Neural cell (in vitro differentiated cells): ENCODE measurements around the gene SULT1C3. TPM values are rescaled to one million over a fixed set of nuclear protein-coding genes. Genes with fewer than 3 reads are reported as not detected.

Experiments
- H2AFZ ChIP-seq: fragments of 200-600, 300-800 bp; sonication (generic), shearing (Covaris generic); 2 replicates; pipeline ENCODE4 v1.6.0; 2014; ENCODE audit warnings: low read depth, mild to moderate bottlenecking, antibody characterized with exemption, low read length, moderate library complexity
- H3F3A ChIP-seq: fragments of 200-600 bp; shearing (Covaris generic); 2 replicates; pipeline ENCODE4 v1.6.1; 2016; ENCODE audit warnings: mild to moderate bottlenecking, moderate library complexity, mixed read lengths, antibody characterized with exemption, low read length; ENCODE audit not compliant: insufficient read depth, poor library complexity, severe bottlenecking
- H3K27ac ChIP-seq: fragments of 200-600, 300-800 bp; sonication (generic), shearing (Covaris generic); 2 replicates; pipeline ENCODE4 v1.5.1; 2014; ENCODE audit warnings: mild to moderate bottlenecking, low read length, moderate library complexity
- H3K27me3 ChIP-seq: fragments of 300-800, 200-600 bp; sonication (generic), shearing (Covaris generic); 2 replicates; pipeline ENCODE4 v1.6.0; 2014; ENCODE audit warnings: mild to moderate bottlenecking, low read depth, low read length, moderate library complexity; ENCODE audit not compliant: insufficient read depth
- H3K36me3 ChIP-seq: fragments of 300-800, 200-600 bp; sonication (generic), shearing (Covaris generic); 2 replicates; pipeline ENCODE4 v1.5.1; 2014; ENCODE audit warnings: mild to moderate bottlenecking, antibody characterized with exemption, low read length, moderate library complexity; ENCODE audit not compliant: insufficient read depth
- H3K4me2 ChIP-seq: fragments of 300-800, 200-600 bp; sonication (generic), shearing (Covaris generic); 2 replicates; pipeline ENCODE4 v1.6.0; 2014; ENCODE audit warnings: mild to moderate bottlenecking, low read length
- H3K4me3 ChIP-seq: fragments of 300-800, 200-600 bp; sonication (generic), shearing (Covaris generic); 2 replicates; pipeline ENCODE4 v1.5.1; 2014; ENCODE audit warnings: mild to moderate bottlenecking, low read length, moderate library complexity
- H3K79me2 ChIP-seq: fragments of 200-600 bp; shearing (Covaris generic); replicated peaks from 2 replicates; pipeline ENCODE4 v1.6.0; 2014; ENCODE audit warnings: mild to moderate bottlenecking, low read length, moderate library complexity; ENCODE audit not compliant: insufficient read depth
- H3K9ac ChIP-seq: fragments of 300-800, 200-600 bp; sonication (generic), shearing (Covaris generic); 2 replicates; pipeline ENCODE4 v1.6.1; 2016; ENCODE audit warnings: mild to moderate bottlenecking, low read length, mixed read lengths
- H3K9me2 ChIP-seq: fragments of 200-600 bp; shearing (Covaris generic); 2 replicates; pipeline ENCODE4 v1.6.1; 2016; ENCODE audit warnings: mild to moderate bottlenecking, low read length, mixed read lengths; ENCODE audit not compliant: insufficient read depth
- H3K9me3 ChIP-seq: fragments of 200-600, 300-800 bp; sonication (generic), shearing (Covaris generic); 2 replicates; pipeline ENCODE4 v1.6.1; 2016; ENCODE audit warnings: mild to moderate bottlenecking, mixed run types, low read length, moderate library complexity, mixed read lengths
- H4K20me1 ChIP-seq: fragments of 200-600 bp; shearing (Covaris generic); 2 replicates; pipeline ENCODE4 v1.6.1; 2016; ENCODE audit warnings: mild to moderate bottlenecking, mixed run types; ENCODE audit not compliant: insufficient read depth
- EP300 ChIP-seq: fragments of 450-650 bp; conservative IDR thresholded peaks from 2 replicates; pipeline ENCODE4 v1.6.1; 2014; ENCODE audit warnings: antibody characterized with exemption, mild to moderate bottlenecking, moderate library complexity; ENCODE audit not compliant: poor library complexity, severe bottlenecking
- EZH2 ChIP-seq: fragments of 200-600, 300-800 bp; shearing (Covaris generic), sonication (generic); IDR thresholded peaks from 2 replicates; pipeline ENCODE4 v1.6.1; 2014; ENCODE audit warnings: antibody characterized with exemption, low read length, borderline replicate concordance, mild to moderate bottlenecking; ENCODE audit not compliant: insufficient read depth, poor library complexity, severe bottlenecking
- MXI1 ChIP-seq: fragments of 450-650 bp; conservative IDR thresholded peaks from 2 replicates; pipeline ENCODE4 v1.6.1; 2014; ENCODE audit warnings: antibody characterized with exemption, mild to moderate bottlenecking; ENCODE audit not compliant: poor library complexity, severe bottlenecking
- POLR2AphosphoS5 ChIP-seq: IDR thresholded peaks from 2 replicates; pipeline ENCODE4 v1.6.1; 2012
- RAD21 ChIP-seq: fragments of 450-650 bp; conservative IDR thresholded peaks from 2 replicates; pipeline ENCODE4 v1.6.1; 2014; ENCODE audit warnings: antibody characterized with exemption, mild to moderate bottlenecking, moderate library complexity
- REST ChIP-seq: IDR thresholded peaks from 2 replicates; pipeline ENCODE4 v1.6.1; 2012; ENCODE audit warnings: borderline replicate concordance
- SMC3 ChIP-seq: fragments of 450-650 bp; conservative IDR thresholded peaks from 2 replicates; pipeline ENCODE4 v1.6.1; 2014; ENCODE audit warnings: antibody characterized with exemption, mild to moderate bottlenecking, moderate library complexity; ENCODE audit not compliant: poor library complexity
- TAF1 ChIP-seq: IDR thresholded peaks from 2 replicates; pipeline ENCODE4 v1.6.1; 2012; ENCODE audit warnings: low read depth
- polyA plus RNA-seq: library from polyadenylated mRNA; depleted of rRNA; stranded (reverse); fragments of >200 nt; gene quantifications from 2 replicates; pipeline ENCODE4 v1.2.3, GENCODE V29; 2014
- TF ChIP-seq, protein P1 (sequence below): fragments of 450-650 bp; IDR thresholded peaks from 2 replicates; pipeline ENCODE4 v1.5.1; 2014; ENCODE audit warnings: antibody characterized with exemption, mild to moderate bottlenecking, moderate library complexity; ENCODE audit not compliant: poor library complexity, severe bottlenecking

The SULT1C3 gene
- polyA plus RNA-seq, 1 donor from 2014 or later, result not detected

DNA sequence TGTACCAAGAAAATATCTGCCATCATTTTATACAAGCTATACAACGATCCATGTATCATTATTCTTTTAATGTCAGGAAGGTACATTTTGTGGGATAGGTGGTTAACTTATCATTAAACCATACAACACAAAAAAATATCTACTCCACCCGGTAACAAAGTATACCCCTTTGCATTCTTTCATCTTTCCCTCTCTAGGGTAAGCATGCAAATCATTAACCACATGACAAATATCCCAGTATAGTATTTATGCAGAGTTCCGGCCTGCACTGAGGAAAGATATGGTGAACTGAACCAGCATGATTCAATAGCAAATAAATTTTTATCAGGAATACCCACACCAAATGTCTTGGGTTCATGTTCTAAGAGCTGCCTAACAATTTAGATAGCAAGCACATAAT lies 26.4 kb downstream of the SULT1C3 start:
- H3K9me2 ChIP-seq, result no peaks in the 10 kb centered on the region
- no peaks in the 10 kb centered on the region for H4K20me1 ChIP-seq
- H3K4me2 ChIP-seq, result no peak overlapping the region
- TF ChIP-seq POLR2AphosphoS5 (no peak), TAF1 (no peak), RAD21 (no peak), MXI1 (no peak), EP300 (no peak), EZH2 (no peak), REST (no peak), SMC3 (no peak)
- TF ChIP-seq, protein P1, sequence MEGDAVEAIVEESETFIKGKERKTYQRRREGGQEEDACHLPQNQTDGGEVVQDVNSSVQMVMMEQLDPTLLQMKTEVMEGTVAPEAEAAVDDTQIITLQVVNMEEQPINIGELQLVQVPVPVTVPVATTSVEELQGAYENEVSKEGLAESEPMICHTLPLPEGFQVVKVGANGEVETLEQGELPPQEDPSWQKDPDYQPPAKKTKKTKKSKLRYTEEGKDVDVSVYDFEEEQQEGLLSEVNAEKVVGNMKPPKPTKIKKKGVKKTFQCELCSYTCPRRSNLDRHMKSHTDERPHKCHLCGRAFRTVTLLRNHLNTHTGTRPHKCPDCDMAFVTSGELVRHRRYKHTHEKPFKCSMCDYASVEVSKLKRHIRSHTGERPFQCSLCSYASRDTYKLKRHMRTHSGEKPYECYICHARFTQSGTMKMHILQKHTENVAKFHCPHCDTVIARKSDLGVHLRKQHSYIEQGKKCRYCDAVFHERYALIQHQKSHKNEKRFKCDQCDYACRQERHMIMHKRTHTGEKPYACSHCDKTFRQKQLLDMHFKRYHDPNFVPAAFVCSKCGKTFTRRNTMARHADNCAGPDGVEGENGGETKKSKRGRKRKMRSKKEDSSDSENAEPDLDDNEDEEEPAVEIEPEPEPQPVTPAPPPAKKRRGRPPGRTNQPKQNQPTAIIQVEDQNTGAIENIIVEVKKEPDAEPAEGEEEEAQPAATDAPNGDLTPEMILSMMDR, result no peak
- no peak overlapping the region for H2AFZ ChIP-seq
- H3K79me2 ChIP-seq, result no peaks in the 10 kb centered on the region
- H3K4me3 ChIP-seq, result no peak overlapping the region
- no peaks in the 10 kb centered on the region for H3F3A ChIP-seq
- no peaks in the 10 kb centered on the region for H3K9me3 ChIP-seq
- H3K27ac ChIP-seq, result no peak overlapping the region
- H3K27me3 ChIP-seq, result no peaks in the 10 kb centered on the region
- no peaks in the 10 kb centered on the region for H3K36me3 ChIP-seq
- H3K9ac ChIP-seq, result no peak overlapping the region

- no peak overlapping the region for H3K4me3 ChIP-seq
- no peaks in the 10 kb centered on the region for H3K27me3 ChIP-seq
- H4K20me1 ChIP-seq, result no peaks in the 10 kb centered on the region
- H3K9ac ChIP-seq, result no peak overlapping the region
- H3K79me2 ChIP-seq, result no peaks in the 10 kb centered on the region
- H3K9me3 ChIP-seq, result no peaks in the 10 kb centered on the region
- H3K4me2 ChIP-seq, result no peak overlapping the region
- H3K36me3 ChIP-seq, result no peaks in the 10 kb centered on the region
- TF ChIP-seq REST (no peak), MXI1 (no peak), EP300 (no peak), SMC3 (no peak), POLR2AphosphoS5 (no peak), EZH2 (no peak), RAD21 (no peak), TAF1 (no peak)
- TF ChIP-seq, protein P1, result no peak
- no peaks in the 10 kb centered on the region for H3F3A ChIP-seq
- no peak overlapping the region for H2AFZ ChIP-seq
- H3K9me2 ChIP-seq, result no peaks in the 10 kb centered on the region
- H3K27ac ChIP-seq, result no peak overlapping the region
Measured at GRCh38 chr2:108267101-108267500, 27.3 kb downstream of the SULT1C3 start.
